OCI-LY7 (cell line): Measurements from ENCODE around the gene ITGB6.

Experiments used
- CTCF ChIP-seq: fragments of 200-600 bp; sonication (generic); conservative IDR thresholded peaks from 2 replicates; pipeline ENCODE4 v1.5.1; 2014; ENCODE audit warnings: mild to moderate bottlenecking, antibody characterized with exemption, low read length, moderate library complexity, mixed read lengths
- EZH2phosphoT487 ChIP-seq: fragments of 200-600 bp; sonication (generic); IDR thresholded peaks from 2 replicates; pipeline ENCODE4 v1.6.1; 2018; ENCODE audit warnings: low read depth, borderline replicate concordance, mild to moderate bottlenecking, mixed run types, antibody characterized with exemption, low read length, moderate library complexity, mixed read lengths

GRCh38 chr2:160145471-160145870 lies 54.6 kb downstream of the ITGB6 start:
- TF ChIP-seq EZH2phosphoT487: no peak
- no peak for TF ChIP-seq CTCF
